HG03442 (cell line): ENCODE results near the gene CMTM2.

Experiments
- ATAC-seq: cut with Tn5 transposase; IDR thresholded peaks from one replicate; pipeline ENCODE4 v1.9.1; 2021; ENCODE audit warnings: mild to moderate bottlenecking, moderate library complexity; ENCODE audit not compliant: unreplicated experiment

Gene CMTM2

DNA sequence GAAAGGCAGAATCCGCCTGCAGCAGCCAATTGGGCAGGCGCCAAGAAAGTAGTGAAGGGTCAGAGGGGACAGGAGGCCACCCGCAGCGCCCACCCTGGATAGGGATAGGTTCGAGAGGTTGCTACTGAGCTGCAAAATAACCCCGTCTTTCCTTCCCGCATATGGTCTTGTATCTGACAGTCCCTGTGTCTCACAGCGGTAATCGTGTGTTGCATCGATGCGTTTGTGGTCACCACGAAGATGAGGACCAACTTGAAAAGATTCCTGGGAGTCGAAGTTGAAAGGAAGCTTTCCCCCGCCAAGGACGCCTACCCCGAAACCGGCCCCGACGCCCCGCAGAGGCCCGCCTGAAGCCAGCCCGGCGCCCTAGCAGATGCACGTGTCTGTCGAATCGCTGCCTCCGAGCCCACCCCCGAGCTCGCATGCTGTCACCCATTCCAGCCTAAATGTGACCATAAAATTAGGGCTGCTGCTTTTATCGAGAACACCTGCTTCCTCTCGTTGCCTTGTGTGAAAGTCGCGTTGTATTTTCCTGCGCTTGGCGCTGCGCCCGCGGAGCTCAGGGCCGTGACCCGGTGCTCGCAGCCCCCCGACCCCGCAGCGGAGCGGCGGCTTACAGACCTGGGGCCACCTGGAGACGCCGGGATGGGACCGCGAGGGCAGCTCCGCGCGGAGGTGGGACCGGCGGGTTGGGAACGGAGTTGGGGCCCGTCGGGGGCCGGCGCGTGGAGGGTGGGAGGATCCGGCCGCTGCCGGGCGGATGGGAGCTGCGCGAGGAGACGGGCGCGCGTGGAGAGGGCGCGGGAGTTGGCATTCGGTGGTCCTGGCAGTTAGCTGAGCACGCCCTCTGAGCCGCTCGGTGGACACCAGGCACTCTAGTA lies at the start of gene CMTM2:
Gene CMTM2 (plus strand): TSS at position 813 of the 881 bp plus-strand sequence. CDS start 145 bp downstream, outside the sequence.
- ATAC-seq: no peak

DNA sequence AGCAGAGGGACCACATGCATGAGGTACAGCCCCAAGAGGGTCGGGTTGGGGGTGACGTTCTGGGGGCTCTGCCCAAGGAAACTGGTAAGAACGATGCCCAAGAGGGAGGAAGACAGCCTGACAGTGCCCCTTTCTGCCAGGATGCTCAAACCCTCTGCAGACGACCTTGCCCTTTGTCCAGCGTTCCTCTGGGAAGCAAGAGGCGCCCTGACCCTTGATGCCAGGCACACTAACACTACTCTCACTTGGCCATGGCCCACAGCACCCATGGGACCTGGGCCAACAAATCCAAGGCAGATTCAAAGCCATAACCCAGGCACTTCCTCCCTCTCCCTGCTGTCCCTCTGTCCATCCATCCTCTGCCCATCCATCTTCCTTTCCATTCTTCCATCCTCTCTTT lies 49.8 kb upstream of the CMTM2 start:
- ATAC-seq: no peak

DNA sequence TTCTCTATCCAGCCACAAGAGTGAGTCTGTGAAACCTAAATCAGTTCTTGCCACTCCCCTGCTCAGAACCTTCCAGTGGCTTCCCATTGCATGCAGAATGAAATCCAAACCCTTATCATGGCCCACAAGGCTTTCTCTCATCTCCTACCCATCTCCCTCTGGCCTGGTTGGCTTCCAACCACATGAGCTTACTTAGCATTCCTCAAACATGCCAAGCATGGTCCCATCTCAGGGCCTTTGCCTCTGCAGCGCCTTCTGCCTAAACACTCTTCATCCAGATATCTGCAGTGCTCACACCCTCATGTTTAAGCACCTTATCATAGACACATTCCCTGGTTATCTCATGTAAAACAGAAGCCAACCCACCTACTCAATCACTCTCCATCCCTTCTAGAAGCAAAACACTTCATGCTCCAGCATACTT lies 44.9 kb upstream of the CMTM2 start:
- ATAC-seq: no peak

DNA sequence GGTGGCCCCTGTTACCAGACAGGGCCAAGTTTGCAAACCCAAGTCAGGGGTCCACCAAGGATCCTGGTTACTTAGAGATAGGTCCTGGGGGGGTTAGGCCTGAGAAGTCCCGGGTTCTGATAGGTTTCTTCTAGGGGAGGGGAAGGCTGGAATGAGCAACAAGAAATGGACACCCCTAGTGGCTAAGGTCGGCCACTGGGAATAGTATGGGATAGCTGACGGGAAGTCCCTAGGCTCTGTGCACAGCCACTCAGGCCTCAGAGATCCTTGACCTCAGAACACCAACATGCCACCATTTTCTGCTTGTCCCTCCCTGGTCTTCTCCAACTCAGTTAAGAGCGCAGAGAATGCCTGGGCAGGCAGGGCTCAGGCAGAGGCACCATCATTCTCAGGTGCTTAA lies 42.7 kb upstream of the CMTM2 start:
- ATAC-seq: no peak

DNA sequence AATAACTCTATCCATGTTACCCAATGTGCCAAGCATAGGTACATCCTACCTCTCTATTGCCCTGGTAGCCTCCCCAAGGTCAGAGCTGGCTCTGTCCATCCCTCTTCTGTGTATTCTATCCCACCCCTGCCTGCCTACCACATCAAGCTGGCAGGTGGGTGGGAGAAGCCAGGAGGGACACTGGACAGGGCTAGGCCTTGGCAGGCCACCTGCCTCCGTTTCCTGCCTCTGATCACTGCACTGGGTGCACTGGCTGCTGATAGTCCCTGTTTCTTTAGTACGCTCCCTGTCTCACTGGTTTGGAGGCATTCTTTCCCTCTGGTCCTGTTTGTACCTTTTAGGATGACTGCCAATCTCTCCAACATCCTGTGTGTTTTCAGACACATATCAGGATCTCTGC lies 42.0 kb upstream of the CMTM2 start:
- no peak for ATAC-seq

DNA sequence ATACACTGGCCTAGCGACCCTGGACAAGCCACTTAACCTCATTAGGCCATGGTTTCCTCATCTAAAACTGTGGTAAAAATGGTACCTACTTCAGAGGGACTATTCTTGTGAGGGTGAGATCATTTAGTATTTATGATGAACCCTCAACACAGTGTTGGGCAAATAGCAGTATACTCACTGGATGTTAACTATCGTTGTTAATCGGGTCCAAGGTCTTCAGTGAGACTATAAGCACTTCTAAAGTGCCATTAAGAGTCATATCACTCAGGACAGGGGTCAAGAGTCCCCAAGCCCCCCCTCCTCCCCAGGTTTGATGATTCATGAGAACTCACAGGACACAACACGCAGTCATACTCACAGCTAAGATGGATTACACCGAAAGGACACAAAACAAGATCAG lies 40.4 kb upstream of the CMTM2 start:
- no peak for ATAC-seq

DNA sequence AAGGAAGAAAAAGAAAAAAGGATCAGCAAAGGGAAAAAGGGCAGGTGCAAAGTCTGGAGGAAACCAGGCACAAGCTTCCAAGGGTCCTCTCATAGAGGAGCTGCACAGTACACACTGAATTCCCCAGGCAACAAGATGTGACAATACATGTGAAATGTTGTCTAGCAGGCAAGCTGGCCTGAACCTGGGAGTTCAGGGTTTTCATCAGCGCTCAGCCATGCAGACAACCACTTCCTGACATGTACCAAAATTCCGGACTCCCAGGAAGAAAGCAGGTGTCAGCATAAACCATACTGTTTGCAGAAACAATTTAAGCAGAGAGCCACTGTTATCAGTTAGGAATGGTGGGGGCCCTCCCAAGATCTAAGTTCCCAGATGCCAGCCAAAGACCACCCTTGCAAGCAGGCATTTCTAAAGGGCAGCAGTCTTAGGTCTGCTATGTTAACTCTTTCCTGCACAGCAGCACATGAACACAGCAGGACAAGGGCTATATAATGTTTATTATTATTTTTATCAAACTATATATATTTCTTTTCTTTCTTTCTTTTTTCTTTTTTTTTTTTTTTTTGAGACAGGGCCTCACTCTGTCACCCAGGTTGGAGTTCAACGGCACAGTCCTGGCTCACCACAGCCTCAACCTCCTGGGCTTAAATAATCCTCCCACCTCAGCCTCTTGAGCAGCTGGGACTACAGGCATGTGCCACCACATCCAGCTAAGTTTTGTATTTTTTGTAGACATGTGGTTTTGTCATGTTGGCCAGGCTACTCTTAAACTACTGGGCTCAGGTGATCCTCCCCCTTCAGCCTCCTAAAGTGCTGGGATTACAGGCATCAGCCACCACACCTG lies 39.4 kb upstream of the CMTM2 start:
- ATAC-seq: peak; percentile 84

DNA sequence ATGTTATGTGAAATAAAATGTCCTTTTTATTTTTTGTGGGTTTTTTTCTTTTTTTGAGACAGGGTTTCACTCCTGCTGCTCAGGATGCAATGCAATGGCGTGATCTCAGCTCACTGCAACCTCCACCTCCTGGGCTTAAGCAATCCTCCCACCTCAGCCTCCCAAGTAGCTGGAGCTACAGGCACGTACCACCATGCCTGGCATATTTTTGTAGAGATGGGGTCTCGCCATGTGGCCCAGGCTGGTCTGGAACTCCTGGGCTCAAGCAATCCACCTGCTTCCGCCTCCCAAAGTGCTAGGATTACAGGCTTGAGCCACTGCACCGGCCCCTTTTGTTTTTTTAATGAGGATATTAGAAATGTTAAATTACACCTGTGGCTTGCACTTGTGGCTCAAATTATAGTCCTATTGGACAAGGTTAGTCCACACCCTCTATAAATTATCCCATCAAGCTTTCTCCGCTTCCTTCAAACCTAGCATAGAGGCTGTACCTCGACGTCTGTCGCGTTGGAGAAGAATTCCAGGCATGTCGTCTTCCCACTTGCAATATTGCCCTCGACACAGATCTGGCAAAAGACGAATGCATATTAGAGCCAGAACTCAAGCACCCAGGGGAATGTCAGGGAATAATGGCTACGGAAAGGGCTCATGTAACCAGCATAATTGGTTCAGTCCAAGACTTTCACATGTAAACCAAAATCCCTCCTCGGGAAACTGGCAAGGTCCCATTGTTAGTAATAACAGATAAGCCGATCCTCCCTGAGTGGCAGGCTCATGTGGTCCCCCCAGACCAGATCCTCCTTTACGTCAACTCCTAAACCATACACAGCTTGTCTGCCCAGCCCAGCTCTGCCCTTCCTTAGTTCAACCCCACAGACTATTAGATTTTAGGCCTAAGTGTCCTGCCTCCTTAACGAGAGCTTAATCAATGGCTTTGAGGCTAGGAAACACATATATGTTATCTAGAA lies 37.6 kb upstream of the CMTM2 start:
- ATAC-seq: no peak

DNA sequence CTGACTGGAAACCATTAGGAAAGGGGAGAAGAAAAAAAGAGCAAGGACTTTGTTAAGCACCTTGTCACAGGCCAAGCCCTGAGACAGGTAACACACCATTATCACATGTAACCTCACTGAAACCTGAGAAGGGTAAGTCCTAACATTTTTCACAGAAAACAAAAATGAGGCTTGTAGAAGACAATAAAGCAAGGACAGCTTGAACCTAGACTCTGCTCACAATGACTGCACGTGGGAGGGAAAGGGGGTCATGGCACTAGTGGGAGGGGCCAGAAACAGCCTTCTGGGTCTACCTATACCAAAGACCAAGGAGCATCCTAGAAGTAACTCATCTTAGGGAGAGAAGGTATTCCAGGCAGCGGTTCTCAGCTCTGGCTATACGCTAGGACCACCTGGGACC lies 36.9 kb upstream of the CMTM2 start:
- no peak for ATAC-seq

GRCh38 chr16:66543541-66543940 lies 35.7 kb upstream of the CMTM2 start:
- no peak for ATAC-seq

DNA sequence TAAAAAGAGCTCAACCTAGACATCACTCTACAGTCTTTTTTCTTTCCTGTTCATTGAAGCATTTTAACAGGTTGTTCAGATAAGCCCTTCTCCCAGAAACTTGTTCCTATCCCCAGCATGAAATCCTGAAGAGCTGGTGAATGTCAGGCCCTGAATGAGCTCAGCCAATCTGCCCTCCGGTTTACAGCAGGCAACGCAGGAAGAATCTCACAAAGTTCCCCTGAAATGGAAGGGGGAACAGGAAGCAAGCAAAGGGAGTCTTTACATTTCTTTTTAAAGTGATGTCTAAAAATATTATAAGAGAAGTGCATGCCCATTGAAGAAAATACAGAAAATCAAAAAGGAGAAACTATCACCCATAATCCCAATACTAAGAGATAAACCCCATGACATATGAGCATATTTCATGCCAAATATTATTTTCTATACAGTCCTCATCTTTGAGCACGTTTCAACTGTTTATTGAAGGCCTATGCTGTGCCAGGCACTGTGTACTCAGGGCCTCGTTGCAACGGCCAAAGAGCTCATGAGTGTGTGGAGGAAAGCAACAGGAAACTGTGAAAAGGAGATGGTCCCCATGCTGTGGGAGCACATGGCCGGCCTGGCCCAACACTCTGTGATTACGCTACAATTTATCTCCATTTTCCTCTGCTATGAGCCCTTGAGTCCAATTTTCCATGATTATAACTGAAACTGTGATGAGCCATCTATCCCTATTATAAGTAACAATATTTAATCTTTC lies 35.1 kb upstream of the CMTM2 start:
- no peak for ATAC-seq

GRCh38 chr16:66547101-66547989 lies 31.9 kb upstream of the CMTM2 start:
- no peak for ATAC-seq

GRCh38 chr16:66548068-66548467 lies 31.2 kb upstream of the CMTM2 start:
- no peak for ATAC-seq

DNA sequence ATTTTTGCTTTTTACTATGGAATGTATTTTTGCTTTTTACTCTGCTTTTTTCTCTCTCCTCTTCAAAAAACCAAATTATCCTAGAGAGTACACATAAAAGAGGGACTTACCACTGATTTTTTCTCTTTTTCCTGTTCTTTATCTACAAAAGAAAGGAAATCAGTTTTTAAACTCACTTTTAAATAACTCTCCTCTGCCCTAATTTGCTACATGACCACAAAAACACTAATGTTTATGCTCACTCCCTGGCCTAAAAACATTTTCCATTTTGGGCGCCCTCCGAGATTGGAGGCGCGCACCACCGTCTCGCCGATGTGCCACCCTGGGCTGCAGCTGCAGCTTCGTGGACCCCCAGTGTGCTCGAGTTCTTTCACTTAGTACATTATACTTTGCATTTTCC lies 30.4 kb upstream of the CMTM2 start:
- no peak for ATAC-seq

- ATAC-seq: peak; percentile 30
Measured at GRCh38 chr16:66549284-66550131, 29.8 kb upstream of the CMTM2 start, which contains the start of gene TK2. Gene TK2 (minus strand): TSS chr16:66550122. CDS start chr16:66550061, 61 bp downstream.

GRCh38 chr16:66551348-66551759 lies 27.9 kb upstream of the CMTM2 start:
- no peak for ATAC-seq

DNA sequence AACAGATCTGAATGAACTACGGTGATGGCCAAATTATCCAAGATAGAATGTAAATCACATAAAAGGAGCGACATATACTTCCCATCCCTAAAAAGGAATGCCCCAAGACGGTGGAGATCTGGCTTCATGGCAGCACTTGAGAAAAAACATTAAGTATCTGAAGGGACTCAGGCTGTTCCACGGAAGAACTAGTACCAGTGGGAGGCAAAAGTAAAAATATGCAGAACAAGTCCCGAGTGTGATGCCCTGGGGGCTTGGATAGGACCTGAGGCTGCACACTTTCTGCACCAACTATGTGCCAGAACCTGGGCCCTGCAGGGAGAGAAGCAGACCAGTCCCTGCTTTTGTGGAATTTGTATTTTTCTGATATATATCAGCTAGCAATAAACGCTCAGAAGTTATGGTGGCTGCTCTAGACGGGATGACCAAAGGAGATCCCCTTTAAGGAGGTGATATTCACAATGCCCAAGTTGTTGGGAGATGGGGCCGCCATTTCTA lies 27.4 kb upstream of the CMTM2 start:
- peak; percentile 2 for ATAC-seq
